Fibroblast of pulmonary artery (primary cell): ENCODE measurements around the gene SIK3.
A peak's percentile ranks its signal among the peaks of the same experiment; 100 is the strongest.

Source experiments
- DNase-seq: peaks from one replicate; pipeline ENCODE4 v3.0.0-alpha.2; 2010; ENCODE audit warnings: low read depth
- H3K4me3 ChIP-seq: replicated peaks from 2 replicates; pipeline ENCODE4 v1.5.1; 2011; ENCODE audit warnings: low read depth, mild to moderate bottlenecking, control low read depth, low read length, moderate library complexity
- CTCF ChIP-seq: IDR thresholded peaks from 2 replicates; pipeline ENCODE4 v1.5.1; 2011; ENCODE audit warnings: mild to moderate bottlenecking, control low read depth, low read length, inconsistent platforms; ENCODE audit errors: missing control alignments

The SIK3 gene

GRCh38 chr11:116855413-116855812 is 242.8 kb downstream of the SIK3 start:
- DNase-seq: no peak
- H3K4me3 ChIP-seq: no peak overlapping the region
- no peak for TF ChIP-seq CTCF

GRCh38 chr11:116853461-116854073 is 244.7 kb downstream of the SIK3 start:
- TF ChIP-seq CTCF: no peak
- no peak overlapping the region for H3K4me3 ChIP-seq
- DNase-seq: peak; percentile 77

DNA sequence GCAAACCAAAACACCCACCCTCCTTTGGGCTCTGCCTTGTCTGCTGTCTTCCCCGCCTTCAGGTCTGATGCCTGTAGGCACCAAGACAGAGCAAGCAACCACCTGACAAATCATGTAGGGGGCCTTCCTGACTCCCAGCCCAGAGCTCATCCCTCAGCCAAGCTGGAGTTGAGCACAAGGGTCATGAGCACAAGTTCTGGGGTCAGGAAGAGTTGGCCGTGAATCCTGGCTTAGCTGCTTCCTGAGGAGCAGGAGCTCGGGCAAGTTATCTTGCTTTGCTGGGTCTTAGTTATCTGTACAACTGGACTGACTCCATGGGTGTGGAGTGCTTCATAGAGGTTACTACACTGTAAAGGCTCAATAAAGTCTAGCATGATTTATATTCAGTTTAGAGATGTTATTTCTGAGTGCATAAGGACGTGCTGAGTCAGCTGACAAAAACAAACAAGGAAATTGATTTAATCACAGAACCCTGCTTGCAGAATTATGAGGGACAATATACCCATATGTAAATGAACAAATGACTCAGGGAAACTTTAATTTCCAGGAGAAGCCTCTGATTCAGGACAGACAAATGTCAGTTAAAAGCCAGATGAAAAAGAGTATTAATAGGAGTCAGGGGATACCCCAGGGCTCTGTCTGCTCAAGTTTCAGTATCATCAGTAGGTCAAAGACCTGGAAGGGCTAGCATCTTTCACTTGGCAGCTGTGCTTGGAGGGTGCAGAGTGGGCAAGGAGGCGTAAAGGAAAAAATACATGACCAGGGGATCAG is 245.8 kb downstream of the SIK3 start:
- no peak overlapping the region for H3K4me3 ChIP-seq
- DNase-seq: peak; percentile 44
- TF ChIP-seq CTCF: no peak

GRCh38 chr11:116851626-116852025 is 246.6 kb downstream of the SIK3 start:
- TF ChIP-seq CTCF: no peak
- DNase-seq: peak; percentile 59
- H3K4me3 ChIP-seq: no peak overlapping the region

- no peak for TF ChIP-seq CTCF
- DNase-seq: no peak
- no peak overlapping the region for H3K4me3 ChIP-seq
Observed at GRCh38 chr11:116849486-116849885, 248.7 kb downstream of the SIK3 start.

- no peak for DNase-seq
- H3K4me3 ChIP-seq: no peak overlapping the region
- TF ChIP-seq CTCF: no peak
Observed at GRCh38 chr11:116849060-116849459, 249.2 kb downstream of the SIK3 start.
